Activated naive CD4-positive, alpha-beta T cell treated with anti-CD3 and anti-CD28 coated beads, Interleukin-2, amount 10 ng/mL, durations not matched to agents 7 days and 5 days (primary cell): ENCODE data around the gene IL1R2.

ENCODE experiments used
- CTCF ChIA-PET: fragments of 350-600 bp; sonication (Branson Sonifier 250); formaldehyde crosslinking; loops from one replicate; lab custom pipeline; 2021; ENCODE audit warnings: antibody characterized with exemption; lab: Charles Lee
- DNase-seq: peaks from one replicate; pipeline ENCODE4 v3.0.0-alpha.2; 2020
- H3K27ac Mint-ChIP-seq: one replicate; pipeline ENCODE4 v1.8.0; 2021; ENCODE audit warnings: mild to moderate bottlenecking, moderate library complexity, mixed read lengths
- H3K27me3 Mint-ChIP-seq: one replicate; pipeline ENCODE4 v1.8.0; 2021; ENCODE audit warnings: mild to moderate bottlenecking, mixed read lengths
- H3K36me3 Mint-ChIP-seq: one replicate; pipeline ENCODE4 v1.8.0; 2021; ENCODE audit warnings: mixed read lengths
- H3K4me1 Mint-ChIP-seq: one replicate; pipeline ENCODE4 v1.8.0; 2021; ENCODE audit warnings: mixed read lengths
- H3K4me3 Mint-ChIP-seq: one replicate; pipeline ENCODE4 v1.8.0; 2021; ENCODE audit warnings: mild to moderate bottlenecking, moderate library complexity, mixed read lengths
- H3K9me3 Mint-ChIP-seq: one replicate; pipeline ENCODE4 v1.8.0; 2021; ENCODE audit warnings: mixed read lengths

The IL1R2 gene

GRCh38 chr2:102010902-102011301, 19.1 kb downstream of the IL1R2 start:
- Mint-ChIP-seq H3K4me3 (no peak overlapping the region), H3K36me3 (no peaks in the 10 kb centered on the region), H3K9me3 (peaks cover 10% of the 10 kb centered on the region), H3K4me1 (peaks cover 3% of the 10 kb centered on the region), H3K27ac (no peak overlapping the region), H3K27me3 (peaks cover 7% of the 10 kb centered on the region)
- CTCF ChIA-PET = interaction anchor here (1.3 to 2.0 kb wide), 2 partner anchors 9 to 230 kb away, joined by 6 to 8 read pairs; no protein-coding TSS in a partner anchor
- DNase-seq = no peak

- Mint-ChIP-seq H3K27me3 (no peaks in the 10 kb centered on the region), H3K27ac (peak overlapping the region; percentile 54), H3K36me3 (no peaks in the 10 kb centered on the region), H3K4me1 (no peaks in the 10 kb centered on the region), H3K4me3 (no peak overlapping the region), H3K9me3 (peaks cover 10% of the 10 kb centered on the region)
- no peak for DNase-seq
- CTCF ChIA-PET = interaction anchor here (0.5 to 2.0 kb wide), 4 partner anchors 9 to 581 kb away, joined by 3 to 8 read pairs (median 5); no protein-coding TSS in a partner anchor
Measured at GRCh38 chr2:102012061-102012614, 20.4 kb downstream of the IL1R2 start.

- no peaks in the 10 kb centered on the region for H3K36me3 Mint-ChIP-seq
- peaks cover 10% of the 10 kb centered on the region for H3K9me3 Mint-ChIP-seq
- CTCF ChIA-PET = interaction anchor here (0.7 to 4.3 kb wide), 6 partner anchors 7 to 723 kb away, joined by 3 to 24 read pairs (median 5); no protein-coding TSS in a partner anchor
- no peak overlapping the region for H3K27ac Mint-ChIP-seq
- H3K4me3 Mint-ChIP-seq = no peak overlapping the region
- H3K27me3 Mint-ChIP-seq = no peaks in the 10 kb centered on the region
- no peaks in the 10 kb centered on the region for H3K4me1 Mint-ChIP-seq
- DNase-seq = no peak
Measured at GRCh38 chr2:102013206-102014040, 21.7 kb downstream of the IL1R2 start.

DNA sequence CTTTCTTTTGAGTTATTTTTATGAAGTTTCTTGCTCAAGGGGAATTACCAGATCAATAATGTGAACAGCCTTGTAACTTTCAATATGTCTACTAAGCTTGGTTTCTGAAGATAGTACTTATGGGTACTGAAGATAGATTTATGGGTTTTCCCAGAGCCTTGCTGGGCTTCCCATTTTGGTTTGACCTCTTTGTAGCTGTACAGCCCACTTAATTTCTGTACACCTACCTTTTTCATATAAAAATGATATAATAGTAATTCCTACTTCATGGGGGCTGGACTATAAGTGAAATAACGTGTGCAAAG, 22.2 kb downstream of the IL1R2 start:
- H3K4me3 Mint-ChIP-seq = no peak overlapping the region
- H3K27ac Mint-ChIP-seq = no peak overlapping the region
- peaks cover 10% of the 10 kb centered on the region for H3K9me3 Mint-ChIP-seq
- no peaks in the 10 kb centered on the region for H3K27me3 Mint-ChIP-seq
- no peak for DNase-seq
- CTCF ChIA-PET = interaction anchor here (0.7 to 4.3 kb wide), 3 partner anchors 9 to 722 kb away, joined by 3 to 24 read pairs (median 13); no protein-coding TSS in a partner anchor
- no peaks in the 10 kb centered on the region for H3K4me1 Mint-ChIP-seq
- H3K36me3 Mint-ChIP-seq = no peaks in the 10 kb centered on the region

GRCh38 chr2:102015399-102015798, 23.6 kb downstream of the IL1R2 start:
- Mint-ChIP-seq H3K9me3 (peaks cover 10% of the 10 kb centered on the region), H3K4me1 (peaks cover 2% of the 10 kb centered on the region), H3K4me3 (no peak overlapping the region), H3K27me3 (no peaks in the 10 kb centered on the region), H3K36me3 (no peaks in the 10 kb centered on the region), H3K27ac (no peak overlapping the region)
- CTCF ChIA-PET = interaction anchor here (2.7 to 4.3 kb wide), 2 partner anchors 10 to 225 kb away, joined by 13 to 24 read pairs; no protein-coding TSS in a partner anchor
- no peak for DNase-seq

- H3K27ac Mint-ChIP-seq = no peak overlapping the region
- H3K27me3 Mint-ChIP-seq = no peaks in the 10 kb centered on the region
- peaks cover 8% of the 10 kb centered on the region for H3K4me1 Mint-ChIP-seq
- no peak for DNase-seq
- CTCF ChIA-PET = interaction anchor here (0.8 to 4.3 kb wide), 2 partner anchors 10 to 224 kb away, joined by 3 to 24 read pairs; no protein-coding TSS in a partner anchor
- H3K4me3 Mint-ChIP-seq = no peak overlapping the region
- peaks cover 10% of the 10 kb centered on the region for H3K9me3 Mint-ChIP-seq
- H3K36me3 Mint-ChIP-seq = no peaks in the 10 kb centered on the region
Measured at GRCh38 chr2:102016399-102016955, 24.7 kb downstream of the IL1R2 start.

DNA sequence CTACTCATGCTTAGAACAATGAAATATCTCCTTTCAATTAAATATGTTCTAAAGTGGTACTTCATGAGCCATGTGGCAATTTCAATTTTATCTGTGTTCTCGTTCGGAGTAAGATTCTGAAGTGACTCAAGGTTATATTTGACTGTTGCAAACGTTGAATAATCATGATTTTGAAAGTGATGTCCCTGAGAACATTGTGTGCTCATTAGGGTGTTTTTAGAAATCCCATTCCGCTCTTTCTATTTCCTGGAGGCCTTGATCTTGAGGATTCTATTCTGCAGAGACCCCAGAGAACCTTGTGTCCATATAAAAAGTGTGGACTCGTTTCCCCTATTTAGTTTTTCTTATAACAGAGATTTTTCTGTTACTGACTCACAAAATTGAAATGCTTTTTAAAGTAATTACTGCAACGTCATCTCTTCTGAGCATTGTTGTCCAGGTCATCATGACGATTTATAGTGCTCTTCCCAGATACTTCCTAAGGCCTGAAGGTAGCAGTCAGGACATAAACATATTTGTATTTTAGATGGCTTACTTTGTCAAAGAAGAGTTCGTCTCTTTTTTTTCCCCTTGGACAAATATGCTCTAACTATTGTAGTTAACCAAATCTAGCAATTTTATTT, 27.2 kb downstream of the IL1R2 start:
- H3K27me3 Mint-ChIP-seq = no peaks in the 10 kb centered on the region
- no peak overlapping the region for H3K4me3 Mint-ChIP-seq
- no peak overlapping the region for H3K27ac Mint-ChIP-seq
- no peaks in the 10 kb centered on the region for H3K36me3 Mint-ChIP-seq
- DNase-seq = no peak
- peaks cover under 1% of the 10 kb centered on the region for H3K9me3 Mint-ChIP-seq
- H3K4me1 Mint-ChIP-seq = peaks cover 11% of the 10 kb centered on the region
- CTCF ChIA-PET = interaction anchor here (1.4 to 3.3 kb wide), 7 partner anchors 9 to 221 kb away, joined by 4 to 73 read pairs (median 7); no protein-coding TSS in a partner anchor

- Mint-ChIP-seq H3K4me3 (no peak overlapping the region), H3K27ac (no peak overlapping the region), H3K9me3 (no peaks in the 10 kb centered on the region), H3K4me1 (peaks cover 11% of the 10 kb centered on the region), H3K36me3 (no peaks in the 10 kb centered on the region), H3K27me3 (no peaks in the 10 kb centered on the region)
- peak; percentile 88 for DNase-seq
- CTCF ChIA-PET = interaction anchor here (0.6 to 3.3 kb wide), 39 partner anchors 8 to 431 kb away, joined by 3 to 73 read pairs (median 4); partner anchors contain the start of gene IL18RAP
Measured at GRCh38 chr2:102020596-102021170, 28.9 kb downstream of the IL1R2 start.

DNA sequence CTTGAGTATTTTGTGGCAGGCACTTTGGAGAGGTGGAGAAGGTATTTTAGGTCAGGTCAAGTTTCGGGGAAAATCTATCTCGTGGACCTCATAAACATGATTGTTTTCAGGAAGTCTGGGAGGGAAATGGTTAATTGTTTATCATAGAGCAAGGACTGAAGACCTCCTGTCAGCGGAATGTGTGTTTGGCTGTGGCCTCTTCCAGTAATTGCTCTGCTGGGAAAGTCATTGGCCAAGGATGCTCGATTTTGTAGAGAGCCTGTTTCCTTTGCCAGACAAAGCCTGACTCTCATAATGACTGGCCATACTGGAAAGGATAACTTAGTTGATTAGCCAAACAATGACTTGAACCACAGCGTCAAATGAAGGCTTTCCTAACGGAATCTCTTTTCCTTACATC, 30.0 kb downstream of the IL1R2 start:
- Mint-ChIP-seq H3K9me3 (no peaks in the 10 kb centered on the region), H3K27ac (no peak overlapping the region), H3K27me3 (no peaks in the 10 kb centered on the region), H3K36me3 (no peaks in the 10 kb centered on the region), H3K4me3 (no peak overlapping the region), H3K4me1 (peaks cover 11% of the 10 kb centered on the region)
- DNase-seq = no peak
- CTCF ChIA-PET = interaction anchor here (2.0 to 3.3 kb wide), 3 partner anchors 213 to 421 kb away, joined by 8 to 73 read pairs (median 23); no protein-coding TSS in a partner anchor

- Mint-ChIP-seq H3K36me3 (no peaks in the 10 kb centered on the region), H3K4me1 (peaks cover 11% of the 10 kb centered on the region), H3K9me3 (no peaks in the 10 kb centered on the region), H3K27me3 (no peaks in the 10 kb centered on the region), H3K27ac (no peak overlapping the region), H3K4me3 (no peak overlapping the region)
- CTCF ChIA-PET = interaction anchor here (1.1 kb wide), 1 partner anchor 22 kb away, joined by 3 read pairs; no protein-coding TSS in a partner anchor
- DNase-seq = no peak
Measured at GRCh38 chr2:102022884-102023539, 31.3 kb downstream of the IL1R2 start.

- H3K4me3 Mint-ChIP-seq = no peak overlapping the region
- no peaks in the 10 kb centered on the region for H3K9me3 Mint-ChIP-seq
- no peak for DNase-seq
- no peaks in the 10 kb centered on the region for H3K36me3 Mint-ChIP-seq
- CTCF ChIA-PET = interaction anchor here (0.6 to 4.9 kb wide), 3 partner anchors 216 to 436 kb away, joined by 3 to 24 read pairs (median 3); no protein-coding TSS in a partner anchor
- H3K27me3 Mint-ChIP-seq = no peaks in the 10 kb centered on the region
- peaks cover 14% of the 10 kb centered on the region for H3K4me1 Mint-ChIP-seq
- no peak overlapping the region for H3K27ac Mint-ChIP-seq
Measured at GRCh38 chr2:102024410-102024809, 32.6 kb downstream of the IL1R2 start.

DNA sequence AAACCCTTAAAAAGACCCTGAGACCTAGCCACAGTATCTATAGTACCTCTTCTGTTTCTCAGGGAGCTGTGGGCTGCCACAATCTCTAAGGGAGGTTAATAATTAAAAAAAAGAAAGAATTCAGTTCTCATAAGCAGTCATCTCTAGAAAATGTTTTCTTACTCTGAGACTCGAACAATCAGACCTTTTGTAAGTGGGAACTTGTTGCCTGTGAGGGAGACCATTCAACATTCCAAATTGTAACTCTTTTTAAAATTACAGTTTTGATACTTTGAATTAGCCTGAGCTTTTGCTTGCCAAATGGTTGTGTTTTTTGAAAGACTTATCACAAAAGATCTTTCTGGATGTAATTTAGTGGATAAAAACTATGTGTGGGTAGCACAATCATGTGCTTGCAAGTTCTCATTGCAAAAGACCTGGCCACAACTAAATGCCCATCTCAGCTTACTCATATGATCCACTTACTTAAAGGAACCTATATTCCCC, 33.3 kb downstream of the IL1R2 start:
- no peak overlapping the region for H3K27ac Mint-ChIP-seq
- DNase-seq = no peak
- no peak overlapping the region for H3K4me3 Mint-ChIP-seq
- no peaks in the 10 kb centered on the region for H3K27me3 Mint-ChIP-seq
- CTCF ChIA-PET = interaction anchor here (0.7 to 4.9 kb wide), 2 partner anchors 215 to 309 kb away, joined by 3 to 24 read pairs; no protein-coding TSS in a partner anchor
- no peaks in the 10 kb centered on the region for H3K36me3 Mint-ChIP-seq
- peaks cover 14% of the 10 kb centered on the region for H3K4me1 Mint-ChIP-seq
- H3K9me3 Mint-ChIP-seq = no peaks in the 10 kb centered on the region
